ENCODE measurements around the gene TRIP10.
"Not testable (repeated sequence)": the region's sequence is repeated elsewhere in the genome, so short reads cannot be mapped to it uniquely, and the experiment has no call there.

TRIP10 gene

GRCh38 chr19:6739390-6739882 lies at the start of gene TRIP10:
TSS of gene TRIP10 (plus strand) at chr19:6739680. CDS start at chr19:6739762, 82 bp downstream.
- DNase-seq (ENCODE audit: extremely low read depth in 1 of 2, low read depth in 1 of 2): peak; percentile 56 to 69

GRCh38 chr19:6690160-6690885 lies 49.2 kb upstream of the TRIP10 start:
- DNase-seq (ENCODE audit: extremely low read depth in 1 of 2, low read depth in 1 of 2): no peak

GRCh38 chr19:6691342-6691741 lies 48.1 kb upstream of the TRIP10 start:
- DNase-seq (ENCODE audit: extremely low read depth in 1 of 2, low read depth in 1 of 2): no peak

GRCh38 chr19:6692027-6692426 lies 47.5 kb upstream of the TRIP10 start:
- DNase-seq (ENCODE audit: extremely low read depth in 1 of 2, low read depth in 1 of 2): no peak

- DNase-seq (ENCODE audit: extremely low read depth in 1 of 2, low read depth in 1 of 2): no peak
Observed at GRCh38 chr19:6693056-6693471, 46.4 kb upstream of the TRIP10 start.

- DNase-seq (ENCODE audit: extremely low read depth in 1 of 2, low read depth in 1 of 2): no peak
Observed at GRCh38 chr19:6693681-6694080, 45.8 kb upstream of the TRIP10 start.

GRCh38 chr19:6694147-6694815 lies 45.2 kb upstream of the TRIP10 start:
- no peak for DNase-seq (ENCODE audit: extremely low read depth in 1 of 2, low read depth in 1 of 2)

GRCh38 chr19:6696239-6696820 lies 43.1 kb upstream of the TRIP10 start:
- no peak for DNase-seq (ENCODE audit: extremely low read depth in 1 of 2, low read depth in 1 of 2)

GRCh38 chr19:6697291-6697690 lies 42.2 kb upstream of the TRIP10 start:
- no peak for DNase-seq (ENCODE audit: extremely low read depth in 1 of 2, low read depth in 1 of 2)

- no peak for DNase-seq (ENCODE audit: extremely low read depth in 1 of 2, low read depth in 1 of 2)
Observed at GRCh38 chr19:6699935-6700334, 39.5 kb upstream of the TRIP10 start.

GRCh38 chr19:6700586-6701316 lies 38.7 kb upstream of the TRIP10 start:
- no peak for DNase-seq (ENCODE audit: extremely low read depth in 1 of 2, low read depth in 1 of 2)

GRCh38 chr19:6705931-6706632 lies 33.4 kb upstream of the TRIP10 start:
- DNase-seq (ENCODE audit: extremely low read depth in 1 of 2, low read depth in 1 of 2): no peak

GRCh38 chr19:6706633-6706958 lies 32.9 kb upstream of the TRIP10 start:
- DNase-seq (ENCODE audit: extremely low read depth in 1 of 2, low read depth in 1 of 2): no peak

- DNase-seq (ENCODE audit: extremely low read depth in 1 of 2, low read depth in 1 of 2): no peak
Observed at GRCh38 chr19:6707011-6707657, 32.3 kb upstream of the TRIP10 start.

- no peak for DNase-seq (ENCODE audit: extremely low read depth in 1 of 2, low read depth in 1 of 2)
Observed at GRCh38 chr19:6707658-6708018, 31.8 kb upstream of the TRIP10 start.

- DNase-seq (ENCODE audit: extremely low read depth in 1 of 2, low read depth in 1 of 2): no peak
Observed at GRCh38 chr19:6708346-6708745, 31.1 kb upstream of the TRIP10 start.

- not testable (repeated sequence) for DNase-seq (ENCODE audit: extremely low read depth in 1 of 2, low read depth in 1 of 2)
Observed at GRCh38 chr19:6708913-6709312, 30.6 kb upstream of the TRIP10 start.

GRCh38 chr19:6709549-6709948 lies 29.9 kb upstream of the TRIP10 start:
- DNase-seq (ENCODE audit: extremely low read depth in 1 of 2, low read depth in 1 of 2): no peak

GRCh38 chr19:6710273-6711077 lies 29.0 kb upstream of the TRIP10 start:
- no peak for DNase-seq (ENCODE audit: extremely low read depth in 1 of 2, low read depth in 1 of 2)

- DNase-seq (ENCODE audit: extremely low read depth in 1 of 2, low read depth in 1 of 2): no peak
Observed at GRCh38 chr19:6711078-6711361, 28.5 kb upstream of the TRIP10 start.

Measured in stimulated activated CD8-positive, alpha-beta memory T cell treated with anti-CD3 and anti-CD28 coated beads, Interleukin-7, amount 100 ng/mL, for 48 hours (primary cell).